Endothelial cell (in vitro differentiated cells): ENCODE results near the gene RPP25L. TPM values are rescaled to one million over a fixed set of nuclear protein-coding genes. Genes with fewer than 3 reads are reported as not detected.
A peak's percentile ranks its signal among the peaks of the same experiment; 100 is the strongest.

Experiments used
- DNase-seq: peaks from one replicate; pipeline ENCODE4 v3.0.0; 2021; ENCODE audit warnings: low spot score
- H3K27ac Mint-ChIP-seq: one replicate; pipeline ENCODE4 v1.8.0; 2021; ENCODE audit warnings: mixed read lengths, inconsistent platforms; ENCODE audit not compliant: unreplicated experiment
- H3K27me3 Mint-ChIP-seq: one replicate; pipeline ENCODE4 v1.8.0; 2021; ENCODE audit warnings: mild to moderate bottlenecking, moderate library complexity, mixed read lengths, inconsistent platforms; ENCODE audit not compliant: unreplicated experiment
- H3K36me3 Mint-ChIP-seq: one replicate; pipeline ENCODE4 v1.8.0; 2021; ENCODE audit warnings: mild to moderate bottlenecking, low read depth, mixed read lengths, inconsistent platforms; ENCODE audit not compliant: unreplicated experiment
- H3K4me1 Mint-ChIP-seq: one replicate; pipeline ENCODE4 v1.8.0; 2021; ENCODE audit warnings: mild to moderate bottlenecking, mixed read lengths, inconsistent platforms; ENCODE audit not compliant: unreplicated experiment
- H3K4me3 Mint-ChIP-seq: one replicate; pipeline ENCODE4 v1.8.0; 2021; ENCODE audit warnings: mild to moderate bottlenecking, mixed read lengths, inconsistent platforms; ENCODE audit not compliant: unreplicated experiment
- H3K9me3 Mint-ChIP-seq: one replicate; pipeline ENCODE4 v1.8.0; 2021; ENCODE audit warnings: mixed read lengths, inconsistent platforms; ENCODE audit not compliant: unreplicated experiment
- total RNA-seq: library from RNA; stranded (reverse); fragmentation: NEBNext Ultra II Directional; extraction: Animal tissue kit (Norgen Biotek cat#: 25700); gene quantifications from one replicate; pipeline ENCODE4 v1.2.1, GENCODE V29; 2021; ENCODE audit not compliant: unreplicated experiment
- TF ChIP-seq, protein P1 (sequence below): fragments of 200-600 bp; sonication (generic); IDR thresholded peaks from one replicate; pipeline ENCODE4 v1.5.0; 2021; ENCODE audit warnings: antibody characterized with exemption; ENCODE audit not compliant: unreplicated experiment

RPP25L gene
- total RNA-seq, 1 donor from 2014 or later = 12.9 TPM

DNA sequence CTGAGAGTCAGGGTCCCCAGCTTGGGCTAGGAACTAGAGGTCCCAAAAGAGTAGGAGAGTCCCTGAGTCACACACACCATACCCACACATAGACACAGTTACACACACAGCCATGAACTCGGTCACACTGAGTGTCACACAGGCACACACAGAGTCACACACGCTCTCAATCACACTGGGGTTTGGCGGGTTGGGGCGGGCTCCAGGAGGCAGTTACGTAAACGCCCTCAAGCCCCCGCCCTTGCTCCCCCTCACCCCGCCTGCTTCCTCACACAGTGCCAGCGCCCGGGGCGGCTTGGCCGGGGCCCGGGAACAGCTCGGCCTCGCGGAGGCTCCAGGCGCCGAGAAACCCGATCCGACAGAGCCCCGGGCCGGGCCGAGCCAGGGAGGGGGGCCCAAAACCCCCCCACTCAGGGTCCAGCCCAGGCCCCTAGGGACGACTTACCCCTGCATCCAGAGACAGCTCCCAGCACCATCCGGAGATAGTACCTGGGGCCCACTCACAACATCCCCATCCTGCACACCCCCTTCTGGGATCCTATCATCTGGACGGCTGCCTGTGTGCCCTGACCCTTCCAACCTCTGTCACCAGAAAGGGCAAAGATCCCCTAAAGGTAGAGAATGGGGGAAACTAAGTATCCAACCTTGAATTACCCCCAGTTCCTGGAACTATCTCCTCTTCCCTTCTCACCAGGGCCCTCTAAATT, 18.8 kb downstream of the RPP25L start:
- H3K27me3 Mint-ChIP-seq = peaks cover 25% of the 10 kb centered on the region
- DNase-seq = no peak
- TF ChIP-seq, protein P1, sequence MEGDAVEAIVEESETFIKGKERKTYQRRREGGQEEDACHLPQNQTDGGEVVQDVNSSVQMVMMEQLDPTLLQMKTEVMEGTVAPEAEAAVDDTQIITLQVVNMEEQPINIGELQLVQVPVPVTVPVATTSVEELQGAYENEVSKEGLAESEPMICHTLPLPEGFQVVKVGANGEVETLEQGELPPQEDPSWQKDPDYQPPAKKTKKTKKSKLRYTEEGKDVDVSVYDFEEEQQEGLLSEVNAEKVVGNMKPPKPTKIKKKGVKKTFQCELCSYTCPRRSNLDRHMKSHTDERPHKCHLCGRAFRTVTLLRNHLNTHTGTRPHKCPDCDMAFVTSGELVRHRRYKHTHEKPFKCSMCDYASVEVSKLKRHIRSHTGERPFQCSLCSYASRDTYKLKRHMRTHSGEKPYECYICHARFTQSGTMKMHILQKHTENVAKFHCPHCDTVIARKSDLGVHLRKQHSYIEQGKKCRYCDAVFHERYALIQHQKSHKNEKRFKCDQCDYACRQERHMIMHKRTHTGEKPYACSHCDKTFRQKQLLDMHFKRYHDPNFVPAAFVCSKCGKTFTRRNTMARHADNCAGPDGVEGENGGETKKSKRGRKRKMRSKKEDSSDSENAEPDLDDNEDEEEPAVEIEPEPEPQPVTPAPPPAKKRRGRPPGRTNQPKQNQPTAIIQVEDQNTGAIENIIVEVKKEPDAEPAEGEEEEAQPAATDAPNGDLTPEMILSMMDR = no peak
- peak overlapping the region; percentile 57 for H3K4me3 Mint-ChIP-seq
- peaks cover 14% of the 10 kb centered on the region for H3K36me3 Mint-ChIP-seq
- no peak overlapping the region for H3K27ac Mint-ChIP-seq
- H3K9me3 Mint-ChIP-seq = no peaks in the 10 kb centered on the region
- peaks cover 25% of the 10 kb centered on the region for H3K4me1 Mint-ChIP-seq

DNA sequence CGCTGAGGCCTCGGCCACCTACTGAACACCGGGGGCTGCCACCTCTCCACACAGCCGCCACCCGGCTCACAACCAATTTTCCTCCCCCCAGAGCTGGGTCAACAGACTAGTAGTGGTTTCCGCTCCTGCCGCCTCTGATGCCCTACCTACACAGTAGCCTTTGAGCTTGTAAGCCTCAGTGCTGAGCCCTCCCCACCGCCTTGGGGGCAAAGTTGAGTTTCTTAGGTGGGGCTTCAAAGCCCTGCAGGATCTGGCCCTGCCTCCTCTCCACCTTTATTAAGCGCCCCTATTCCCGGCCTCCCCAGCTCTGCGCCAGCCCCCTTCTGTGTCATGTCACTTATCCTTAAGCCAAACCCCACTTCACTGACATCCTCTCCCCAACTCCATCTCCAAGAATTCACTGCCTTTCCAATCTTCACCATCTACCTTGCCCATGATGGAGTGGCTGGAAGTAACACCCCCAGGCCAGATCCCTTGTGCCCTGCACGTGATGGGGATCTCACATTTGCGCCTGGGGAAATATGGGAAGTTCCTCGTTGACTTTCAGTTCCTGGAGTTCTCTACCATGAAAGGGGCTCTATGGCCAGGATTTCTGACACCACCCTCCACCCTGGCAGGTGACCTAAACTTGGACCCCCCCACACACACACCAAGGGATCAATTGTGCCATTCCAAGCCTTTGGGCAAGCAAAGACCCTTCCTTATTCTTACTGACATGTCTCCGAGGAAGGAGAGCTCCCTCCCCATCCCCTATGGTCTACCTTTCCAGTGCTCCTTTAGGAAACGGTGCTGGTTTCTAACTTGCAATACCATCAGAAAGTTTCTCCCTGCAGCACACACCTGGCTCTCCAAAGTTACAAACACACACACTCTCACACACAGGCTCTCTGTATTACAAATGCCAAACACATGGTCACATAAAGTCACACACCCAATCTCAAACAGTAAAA, 19.7 kb downstream of the RPP25L start:
- Mint-ChIP-seq H3K27ac (no peak overlapping the region), H3K27me3 (peaks cover 34% of the 10 kb centered on the region), H3K4me3 (peak overlapping the region; percentile 29), H3K36me3 (peaks cover 14% of the 10 kb centered on the region), H3K9me3 (no peaks in the 10 kb centered on the region), H3K4me1 (peaks cover 21% of the 10 kb centered on the region)
- TF ChIP-seq, protein P1 = no peak
- no peak for DNase-seq

DNA sequence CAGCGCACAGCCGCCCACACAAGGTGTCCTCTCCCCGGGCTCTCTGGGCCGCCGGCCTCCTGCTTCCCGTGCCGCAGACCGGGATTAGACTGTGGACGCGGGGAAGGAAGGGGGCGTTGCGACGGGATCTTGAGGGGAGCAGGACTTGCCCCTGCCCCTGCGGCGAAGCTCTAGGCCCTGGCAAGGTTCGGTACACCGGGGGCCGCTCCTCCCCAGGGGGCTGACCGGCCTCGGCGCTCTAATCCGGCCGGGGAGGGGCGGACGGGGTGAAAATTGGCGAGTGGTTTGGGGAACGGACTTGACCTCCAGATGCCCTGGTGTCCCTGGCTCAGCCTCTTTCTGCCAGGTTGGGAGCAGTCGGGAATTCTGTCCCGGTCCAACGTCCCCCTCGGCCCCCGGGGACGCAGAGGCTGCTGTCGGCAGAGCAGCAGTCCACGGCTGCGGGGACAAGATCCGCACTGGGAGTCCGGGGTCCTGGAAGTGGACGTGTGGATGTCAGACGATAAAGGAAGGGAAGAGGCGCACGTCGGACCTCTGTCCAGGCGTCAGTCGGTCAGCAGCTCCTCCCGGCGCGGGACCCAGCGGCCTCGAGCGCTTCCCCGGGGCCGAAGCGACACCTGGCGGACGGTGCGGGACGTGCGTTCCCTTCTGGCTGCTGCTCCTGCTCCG, 20.5 kb downstream of the RPP25L start:
- peaks cover 41% of the 10 kb centered on the region for H3K27me3 Mint-ChIP-seq
- no peak overlapping the region for H3K4me3 Mint-ChIP-seq
- TF ChIP-seq, protein P1 = peak; percentile 90
- peaks cover 21% of the 10 kb centered on the region for H3K4me1 Mint-ChIP-seq
- no peak overlapping the region for H3K27ac Mint-ChIP-seq
- H3K9me3 Mint-ChIP-seq = no peaks in the 10 kb centered on the region
- H3K36me3 Mint-ChIP-seq = peaks cover 14% of the 10 kb centered on the region
- DNase-seq = peak; percentile 96

DNA sequence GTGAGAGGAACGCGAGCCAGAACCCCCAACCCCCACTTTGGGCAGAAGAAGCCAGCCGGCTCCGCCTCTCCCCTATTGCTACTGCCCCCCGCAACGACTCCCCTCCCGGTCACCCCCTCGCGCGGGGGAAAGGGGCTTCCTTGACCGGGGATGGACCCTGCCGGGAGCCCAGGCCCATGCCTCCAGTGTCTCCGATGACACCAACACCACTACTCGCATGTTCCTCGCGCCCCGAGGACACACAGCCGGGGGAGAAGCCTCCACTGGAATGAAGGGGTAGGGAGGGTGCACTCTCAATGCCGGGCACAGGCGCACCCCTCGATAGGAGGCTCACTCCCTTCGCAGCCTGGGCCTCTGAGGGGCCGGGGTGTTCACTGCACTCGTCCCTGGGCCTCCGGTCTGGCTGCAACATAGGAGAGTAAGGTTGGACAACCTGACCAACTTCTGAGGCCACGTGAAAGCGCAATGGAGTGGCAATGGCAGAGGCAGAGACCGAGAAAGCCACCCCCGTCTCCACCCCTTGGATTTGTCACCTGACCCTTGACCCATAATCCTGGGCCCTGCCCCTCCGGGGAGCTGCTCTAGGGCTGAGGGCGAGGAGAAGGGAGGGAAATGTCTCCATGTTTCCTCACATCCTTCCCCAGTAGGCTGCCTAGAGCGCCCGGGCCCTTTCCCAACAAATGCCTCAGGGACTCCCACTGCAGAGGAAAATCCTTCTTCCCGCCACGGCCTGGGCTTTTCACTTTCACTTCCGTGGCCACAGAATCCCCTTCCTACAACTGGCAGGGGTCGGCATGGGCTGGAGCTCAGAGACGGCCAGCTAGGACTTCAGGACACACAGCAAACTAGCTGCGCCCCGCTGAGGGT, 21.3 kb downstream of the RPP25L start:
- TF ChIP-seq, protein P1 = no peak
- Mint-ChIP-seq H3K27me3 (peaks cover 41% of the 10 kb centered on the region), H3K9me3 (no peaks in the 10 kb centered on the region), H3K27ac (no peak overlapping the region), H3K4me3 (peak overlapping the region; percentile 47), H3K4me1 (peaks cover 17% of the 10 kb centered on the region), H3K36me3 (peaks cover 14% of the 10 kb centered on the region)
- no peak for DNase-seq
